Hippocampal formation (tissue), 2 donors: ENCODE results near the gene CABP1.
"Not testable (repeated sequence)": the region's sequence is repeated elsewhere in the genome, so short reads cannot be mapped to it uniquely, and the experiment has no call there.

Experiments
- DNase-seq, 2 donors: peaks; one replicate each; lab custom pipeline; 2025; lab: John Stamatoyannopoulos, UW

CABP1 gene

DNA sequence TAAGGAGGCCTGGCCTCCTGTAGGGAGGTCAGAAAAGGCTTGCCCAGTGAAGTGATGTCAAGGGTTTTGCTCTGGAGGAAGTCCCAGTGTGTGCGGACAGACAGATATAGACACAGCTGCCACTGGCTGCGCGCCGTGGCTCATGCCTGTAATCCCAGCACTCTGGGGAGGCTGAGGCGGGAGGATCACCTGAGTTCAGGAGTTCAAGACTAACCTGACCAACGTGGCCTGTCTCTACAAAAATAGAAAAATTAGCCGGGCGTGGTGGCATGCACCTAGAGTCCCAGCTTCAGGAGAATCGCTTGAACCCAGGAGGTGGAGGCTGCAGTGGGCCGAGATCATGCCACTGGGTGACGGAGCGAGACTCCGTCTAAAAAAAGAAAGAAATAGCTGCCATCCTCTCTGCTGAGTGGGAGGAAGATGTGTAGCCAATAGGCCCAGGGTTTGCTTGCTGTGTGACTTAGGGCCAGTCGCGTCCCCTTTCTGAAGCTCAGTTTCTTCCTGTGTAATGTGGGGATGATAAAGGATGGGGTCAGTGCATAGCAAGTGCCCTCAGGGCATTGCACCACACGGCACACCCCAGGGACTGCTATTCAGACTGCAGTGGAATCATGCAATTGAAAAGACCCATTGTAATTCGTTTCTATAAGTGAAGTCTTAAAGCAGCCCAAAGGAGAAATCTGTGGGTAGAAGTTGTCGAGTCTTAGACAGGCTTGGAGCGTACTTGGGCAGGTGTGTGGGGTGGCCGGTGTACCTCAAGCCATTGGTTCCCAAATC, 27.9 kb downstream of the CABP1 start:
- no peak for DNase-seq

DNA sequence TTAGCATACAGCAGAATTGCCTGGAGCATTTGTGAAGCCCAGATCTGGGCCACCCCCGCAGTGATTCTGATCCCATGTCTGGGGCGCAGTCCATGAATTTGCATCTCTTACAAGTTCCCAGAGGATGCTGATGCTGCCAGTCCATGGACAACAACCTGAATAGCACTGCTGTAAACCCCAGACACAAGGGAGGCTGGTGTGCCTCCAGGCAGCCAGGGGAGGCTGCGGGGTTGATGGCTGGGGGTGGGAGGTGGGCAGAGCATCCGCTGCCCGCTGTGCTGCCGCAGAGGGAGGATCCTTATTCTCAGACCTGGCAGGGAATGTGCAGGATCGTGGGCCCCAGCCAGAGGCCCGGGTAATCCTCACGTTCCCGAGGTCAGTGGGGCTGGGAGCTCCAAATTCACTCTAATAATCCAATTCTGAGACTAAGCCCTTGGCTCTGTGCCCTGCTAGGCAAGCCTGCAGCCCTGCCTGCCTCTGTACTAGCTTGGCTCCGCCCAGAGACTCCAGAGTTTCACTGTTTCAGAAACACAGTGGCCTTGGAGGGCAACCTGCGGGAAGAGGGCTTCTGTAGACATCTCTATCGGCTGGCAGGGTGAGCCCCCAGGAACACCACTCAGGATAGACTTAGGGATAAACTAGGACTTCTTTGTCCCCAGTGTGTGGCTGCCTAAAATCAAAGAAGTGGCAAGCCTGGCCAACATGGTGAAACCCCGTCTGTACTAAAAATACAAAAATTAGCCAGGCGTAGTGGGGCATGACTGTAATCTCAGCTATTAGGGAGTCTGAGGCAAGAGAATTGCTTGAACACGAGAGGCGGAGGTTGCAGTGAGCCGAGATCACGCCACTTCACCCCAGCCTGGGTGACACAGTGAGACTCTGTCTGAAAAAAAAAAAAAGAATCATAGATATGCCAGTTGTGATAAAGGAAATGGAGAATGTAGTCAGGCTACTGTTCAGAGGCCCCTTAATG, 28.7 kb downstream of the CABP1 start:
- DNase-seq, result no peak

- not testable (repeated sequence) for DNase-seq
Measured at GRCh38 chr12:120670237-120670636, 29.8 kb downstream of the CABP1 start.

DNA sequence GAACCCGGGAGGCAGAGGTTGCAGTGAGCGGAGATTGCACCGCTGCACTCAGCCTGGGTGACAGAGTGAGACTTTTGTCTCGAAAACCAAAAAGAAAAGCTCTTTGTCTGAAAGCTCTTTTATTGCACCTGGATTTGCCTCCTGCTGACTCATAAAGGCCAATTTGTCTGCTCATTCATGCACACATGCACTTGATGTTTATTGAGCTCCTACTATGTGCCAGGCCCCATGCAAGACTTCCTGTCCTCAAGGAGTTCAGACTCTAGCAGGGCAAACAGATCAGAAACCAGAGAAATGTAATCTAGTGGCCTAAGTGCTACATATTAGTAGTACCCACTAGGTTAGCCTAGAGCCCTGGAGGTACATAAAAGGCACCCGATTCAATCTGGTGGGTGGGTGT, 30.2 kb downstream of the CABP1 start:
- DNase-seq, result no peak

GRCh38 chr12:120674097-120674636, 33.7 kb downstream of the CABP1 start:
- DNase-seq, result no peak

DNA sequence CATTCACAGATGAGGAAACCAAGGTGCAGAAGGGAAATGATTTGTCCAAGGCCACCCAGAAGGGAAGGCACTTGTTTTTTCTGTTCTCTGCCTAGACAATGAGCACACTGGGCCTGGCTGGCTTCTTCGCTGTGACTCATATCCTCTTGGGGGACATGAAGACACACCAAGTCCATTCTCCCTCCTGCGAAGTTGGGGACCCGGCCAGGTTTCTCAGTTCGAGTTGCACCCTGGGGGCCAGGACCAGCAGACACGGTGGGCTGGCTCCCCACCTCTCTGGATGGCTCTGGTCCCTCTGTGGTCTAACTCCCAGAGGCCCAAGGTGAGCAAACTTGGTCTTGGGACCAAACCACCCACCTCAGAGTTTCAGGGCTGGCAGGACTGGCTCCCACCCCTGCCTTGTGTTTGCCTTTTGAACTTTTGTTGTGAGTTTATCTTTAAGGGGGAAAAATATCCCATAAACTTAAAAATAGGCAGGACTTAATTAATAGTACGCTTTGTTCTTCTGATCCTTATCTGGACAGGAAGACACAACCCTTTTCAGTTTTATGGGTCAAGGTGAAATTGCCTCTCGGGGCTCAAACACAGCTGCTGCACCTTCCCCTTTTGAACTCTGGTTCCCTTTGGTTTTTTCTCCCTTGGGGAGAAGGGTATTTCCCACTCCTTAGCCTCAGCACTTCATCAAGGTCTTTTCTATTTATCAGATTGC, 37.5 kb downstream of the CABP1 start:
- no peak for DNase-seq

DNA sequence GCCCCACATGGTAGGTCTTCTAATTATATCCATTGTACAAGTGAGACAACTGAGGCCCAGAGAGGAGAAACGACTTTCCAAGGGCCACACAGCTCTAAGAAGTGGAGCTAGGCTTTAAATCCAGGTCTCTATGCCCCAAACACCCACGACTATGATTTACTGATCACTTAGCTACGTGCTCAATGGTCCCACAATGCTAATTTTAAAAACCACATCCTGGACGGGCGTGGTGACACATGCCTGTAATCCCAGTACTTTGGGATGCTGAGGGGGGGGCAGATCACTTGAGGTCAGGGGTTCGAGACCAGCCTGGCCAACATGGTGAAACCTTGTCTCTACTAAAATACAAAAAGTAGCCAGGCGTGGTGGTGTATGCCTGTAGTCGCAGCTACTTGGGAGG, 38.1 kb downstream of the CABP1 start:
- DNase-seq, result no peak

- DNase-seq, result no peak
Measured at GRCh38 chr12:120680165-120680738, 39.8 kb downstream of the CABP1 start.

DNA sequence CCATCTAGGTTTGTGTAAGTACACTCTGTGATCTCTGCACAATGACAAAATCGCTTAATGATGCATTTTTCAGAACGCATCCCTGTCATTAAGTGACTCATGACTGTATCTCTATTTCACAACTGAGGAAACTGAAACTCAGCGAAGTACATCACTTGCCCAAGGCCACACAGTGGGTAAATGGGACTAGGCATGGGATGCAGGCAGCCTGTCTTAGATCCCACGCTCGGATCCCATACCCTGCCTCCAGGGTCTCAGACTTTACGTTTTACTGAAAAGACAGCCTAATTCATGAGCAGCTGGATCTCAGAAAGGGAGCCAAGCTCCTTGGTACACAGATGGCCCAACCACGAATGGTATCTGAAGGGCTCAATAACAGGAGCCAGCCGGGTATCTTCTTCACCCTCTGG, 44.1 kb downstream of the CABP1 start:
- DNase-seq, result no peak

GRCh38 chr12:120685522-120685921, 45.1 kb downstream of the CABP1 start:
- no peak for DNase-seq

GRCh38 chr12:120686151-120686689, 45.8 kb downstream of the CABP1 start:
- DNase-seq, result peak; percentile 90 to 97

DNA sequence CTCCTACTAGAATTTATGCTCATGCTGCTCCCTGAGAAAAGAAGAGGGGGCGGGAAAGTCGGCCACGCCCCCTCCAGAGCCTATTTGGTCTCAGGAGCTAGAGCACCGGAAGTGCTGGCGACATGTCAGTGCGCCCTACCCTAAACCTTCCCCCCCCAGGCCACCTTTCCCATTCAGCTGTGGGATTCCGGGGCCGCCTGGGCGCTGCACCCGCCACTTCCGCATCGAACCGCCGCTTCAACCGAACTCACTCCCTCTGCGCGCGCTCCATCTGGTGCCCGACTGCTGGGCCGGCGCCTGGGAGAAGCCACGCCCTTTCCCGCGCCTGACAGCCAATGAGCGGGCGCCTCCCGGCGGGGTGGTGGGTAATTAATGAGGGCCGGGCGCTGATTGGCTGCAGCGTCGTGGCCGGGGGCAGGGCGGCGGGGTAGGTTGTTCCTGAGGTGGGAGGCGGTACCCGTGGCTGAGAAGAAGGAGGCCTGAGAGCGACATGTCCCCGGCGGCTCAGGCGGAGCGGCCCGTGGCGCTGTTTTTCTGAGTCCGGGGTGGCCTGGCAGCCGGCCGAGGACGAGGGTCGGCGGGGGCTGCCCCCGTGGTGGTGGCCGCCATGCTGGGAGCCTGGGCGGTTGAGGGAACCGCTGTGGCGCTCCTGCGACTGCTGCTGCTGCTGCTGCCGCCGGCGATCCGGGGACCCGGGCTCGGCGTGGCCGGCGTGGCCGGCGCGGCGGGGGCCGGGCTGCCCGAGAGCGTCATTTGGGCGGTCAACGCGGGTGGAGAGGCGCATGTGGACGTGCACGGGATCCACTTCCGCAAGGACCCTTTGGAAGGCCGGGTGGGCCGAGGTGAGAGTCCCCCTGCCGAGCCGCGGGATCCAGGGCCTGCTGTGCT, 46.5 kb downstream of the CABP1 start, which contains the start of gene MLEC:
MLEC (plus strand) TSS at position 460 of the 888 bp plus-strand sequence; CDS start at position 608, 148 bp downstream.
- peak; percentile 96 to 99 for DNase-seq

DNA sequence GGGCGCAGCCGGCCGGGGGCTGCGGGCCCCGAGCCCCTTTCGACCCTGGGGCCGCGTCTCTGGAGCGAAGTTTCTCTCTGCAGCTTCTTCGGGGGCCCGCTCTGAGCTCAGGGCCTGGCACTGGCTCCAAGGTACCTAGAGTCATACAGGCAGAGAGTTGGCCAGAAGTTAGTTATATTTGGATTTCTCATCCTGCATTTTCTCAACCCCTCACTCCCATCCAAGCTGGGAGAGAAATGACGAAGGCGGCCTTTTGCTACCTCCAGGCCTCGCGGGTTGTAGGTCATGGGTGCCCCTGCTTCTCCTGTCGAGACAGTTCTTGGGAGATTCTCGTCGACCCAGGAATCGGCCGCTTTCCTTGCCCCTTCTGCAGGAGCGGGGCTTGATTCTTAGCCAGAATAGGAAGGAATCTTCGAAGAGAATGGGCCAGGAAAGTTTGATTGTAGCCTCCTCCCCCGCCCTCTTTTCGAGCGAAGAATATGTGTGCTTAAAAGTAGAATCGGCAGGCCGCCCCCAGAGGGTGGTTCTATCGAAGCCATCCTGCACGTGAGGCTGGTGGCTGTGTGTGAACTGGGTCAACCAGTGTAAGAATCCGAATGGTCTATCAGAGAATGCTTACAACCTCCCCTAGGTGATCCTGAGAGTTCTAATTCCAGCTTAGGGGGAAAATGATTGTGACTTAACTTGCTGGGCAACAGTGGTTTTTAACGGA, 47.3 kb downstream of the CABP1 start:
- no peak for DNase-seq

DNA sequence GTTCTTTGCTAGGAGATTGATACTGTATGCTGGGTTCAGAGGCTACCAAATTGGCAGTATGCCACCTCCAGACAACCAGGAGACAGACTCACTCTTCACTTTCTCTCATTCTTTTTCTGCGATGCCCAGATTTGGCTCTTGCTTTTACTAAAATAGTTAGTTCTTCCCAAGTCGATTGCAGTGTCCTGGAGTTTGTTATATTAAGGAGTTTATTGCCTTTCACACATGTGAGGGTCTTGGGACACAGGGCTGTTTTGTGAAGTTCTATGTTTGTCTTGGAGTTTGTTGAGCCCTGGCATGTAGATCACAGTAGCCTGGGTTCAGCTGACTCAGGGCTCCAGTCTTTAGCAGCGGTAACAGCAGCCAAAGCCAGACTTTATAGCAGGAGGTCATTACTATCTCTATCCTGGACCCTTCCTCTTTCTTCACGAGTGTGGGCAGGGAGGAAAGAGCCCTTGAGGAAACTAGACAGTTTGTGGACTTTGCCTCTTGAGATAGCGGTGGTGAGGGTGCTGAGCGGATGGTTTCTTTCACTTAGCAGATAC, 48.2 kb downstream of the CABP1 start:
- no peak for DNase-seq

GRCh38 chr12:120689397-120690082, 49.1 kb downstream of the CABP1 start:
- no peak for DNase-seq

- no peak for DNase-seq
Measured at GRCh38 chr12:120690083-120690450, 49.6 kb downstream of the CABP1 start.

- DNase-seq, result no peak
Measured at GRCh38 chr12:120690978-120691377, 50.6 kb downstream of the CABP1 start.

GRCh38 chr12:120692524-120693033, 52.2 kb downstream of the CABP1 start:
- no peak for DNase-seq
